Omental fat pad (tissue), 4 donors: ENCODE results near the gene TPRG1. TPM values are rescaled to one million over a fixed set of nuclear protein-coding genes. Genes with fewer than 3 reads are reported as not detected.

Experiments used
- ATAC-seq: fragments of 150-250 bp; one replicate; pipeline ENCODE4 v1.9.1; 2016; ENCODE audit warnings: mild to moderate bottlenecking, moderate library complexity; ENCODE audit not compliant: low FRiP score
- DNase-seq: peaks from one replicate; pipeline ENCODE4 v3.0.0-alpha.2; 2019; ENCODE audit warnings: low spot score
- CTCF ChIP-seq, 3 donors: fragments of 450-650 bp; IDR thresholded peaks; one replicate each; pipeline ENCODE4 v1.5.1; 2016 to 2017; ENCODE audit warnings: antibody characterized with exemption in 3 of 3, mild to moderate bottlenecking in 3 of 3, moderate library complexity in 2 of 3
- total RNA-seq, 4 donors: library from RNA; depleted of rRNA; stranded (reverse); fragments of >200 nt; gene quantifications; one replicate each; pipeline ENCODE4 v1.1.0, GENCODE V29; 2016

TPRG1 gene
- total RNA-seq, 4 donors from 2014 or later = 7.1 to 18.3 (median 13.8) TPM

- TF ChIP-seq CTCF (IDR thresholded peaks at IDR 0.05) = no peak
- no peak for ATAC-seq
- no peak for DNase-seq
Measured at GRCh38 chr3:189222927-189223636, 51.3 kb downstream of the TPRG1 start.

GRCh38 chr3:189225431-189225830, 53.7 kb downstream of the TPRG1 start:
- DNase-seq (no peak), ATAC-seq (no peak)
- TF ChIP-seq CTCF (IDR thresholded peaks at IDR 0.05) = no peak

- ATAC-seq = no peak
- no peak for TF ChIP-seq CTCF (IDR thresholded peaks at IDR 0.05)
- DNase-seq = no peak
Measured at GRCh38 chr3:189227249-189227648, 55.5 kb downstream of the TPRG1 start.

- DNase-seq (no peak), ATAC-seq (no peak)
- no peak for TF ChIP-seq CTCF (IDR thresholded peaks at IDR 0.05)
Measured at GRCh38 chr3:189229196-189229828, 57.5 kb downstream of the TPRG1 start.

- ATAC-seq (no peak), DNase-seq (no peak)
- no peak for TF ChIP-seq CTCF (IDR thresholded peaks at IDR 0.05)
Measured at GRCh38 chr3:189232790-189233189, 61.0 kb downstream of the TPRG1 start.

GRCh38 chr3:189233225-189233858, 61.6 kb downstream of the TPRG1 start:
- ATAC-seq (peak; percentile 87), DNase-seq (no peak)

More at GRCh38 chr3:189233225-189233858, 61.6 kb downstream of the TPRG1 start:
- TF ChIP-seq CTCF (IDR thresholded peaks at IDR 0.05) = peak in 2 of 3 donors; percentile 13 to 52
